Kidney glomerular epithelial cell (primary cell): Measurements from ENCODE around the gene KLHDC8B.

Experiments
- DNase-seq: peaks from one replicate; lab custom pipeline; 2025; lab: John Stamatoyannopoulos, UW

KLHDC8B gene

DNA sequence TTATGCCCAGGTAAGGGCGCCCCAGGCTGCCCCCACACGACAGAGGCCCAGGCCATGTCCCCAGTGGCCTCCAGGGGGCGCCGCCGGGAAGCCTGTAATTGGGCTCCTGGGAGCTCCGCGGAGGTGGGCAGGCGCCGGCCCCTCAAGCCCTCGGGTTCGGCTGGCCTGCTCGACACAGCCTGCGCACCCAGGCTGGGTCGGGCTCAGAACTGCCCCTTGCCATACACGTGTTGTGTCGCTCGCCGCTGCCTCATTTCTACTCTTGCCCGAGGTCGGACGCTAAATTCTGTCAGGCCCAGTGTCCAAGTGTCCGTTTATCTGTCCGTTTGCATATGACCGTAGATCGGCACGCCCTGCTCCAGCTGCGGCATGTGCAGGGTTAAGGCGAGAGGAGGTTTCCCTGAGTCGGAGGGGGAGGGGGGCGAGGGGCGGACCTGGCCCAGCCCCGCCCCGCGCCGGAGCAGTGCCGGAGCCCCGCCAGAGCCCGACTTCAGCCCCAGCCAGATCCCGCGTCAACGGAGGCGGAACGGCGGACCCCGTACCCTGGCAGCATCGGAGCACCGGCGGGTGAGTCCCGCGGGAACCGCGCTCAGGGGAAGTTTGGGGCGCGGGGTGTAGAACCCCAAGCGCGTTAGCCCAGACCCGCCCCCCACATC is at the start of gene KLHDC8B:
Gene KLHDC8B (plus strand): TSS at position 480 of the 656 bp plus-strand sequence. CDS start 1,172 bp downstream, outside the sequence.
- DNase-seq = peak; percentile 58

DNA sequence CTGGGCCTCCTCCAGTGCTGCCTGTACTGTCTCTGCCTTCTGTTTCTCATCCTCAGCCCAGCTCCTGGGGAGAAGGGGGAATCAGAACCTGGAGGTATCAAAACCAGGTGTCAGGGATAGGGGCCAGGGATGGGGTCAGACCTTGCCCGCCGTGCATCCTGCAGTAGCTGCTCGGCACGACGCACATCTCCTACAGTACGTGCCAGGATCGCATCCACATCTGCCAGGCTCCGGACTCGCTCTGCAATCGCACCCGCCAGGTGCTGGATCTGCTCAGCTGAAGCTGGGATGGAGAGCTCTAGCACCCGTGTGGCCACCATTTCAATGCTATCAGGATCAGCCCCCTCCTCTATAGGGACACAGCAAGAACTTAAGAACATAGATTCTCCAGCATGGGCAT is 49.4 kb upstream of the KLHDC8B start:
- no peak for DNase-seq

- DNase-seq = no peak
Observed at GRCh38 chr3:49122451-49122850, 48.9 kb upstream of the KLHDC8B start.

GRCh38 chr3:49122886-49123545 is 48.4 kb upstream of the KLHDC8B start:
- DNase-seq = no peak

- no peak for DNase-seq
Observed at GRCh38 chr3:49123687-49124086, 47.7 kb upstream of the KLHDC8B start.

GRCh38 chr3:49124203-49124602 is 47.2 kb upstream of the KLHDC8B start:
- DNase-seq = no peak

GRCh38 chr3:49124991-49125670 is 46.3 kb upstream of the KLHDC8B start:
- no peak for DNase-seq

- DNase-seq = no peak
Observed at GRCh38 chr3:49131040-49131439, 40.4 kb upstream of the KLHDC8B start.

- no peak for DNase-seq
Observed at GRCh38 chr3:49131576-49131975, 39.8 kb upstream of the KLHDC8B start.

GRCh38 chr3:49132073-49132436 is 39.3 kb upstream of the KLHDC8B start:
- DNase-seq = no peak

GRCh38 chr3:49132437-49133225 is 38.8 kb upstream of the KLHDC8B start, which contains the start of gene LAMB2:
Gene LAMB2 (minus strand): TSS chr3:49133050. CDS start chr3:49132867, 183 bp downstream.
- peak; percentile 58 for DNase-seq

DNA sequence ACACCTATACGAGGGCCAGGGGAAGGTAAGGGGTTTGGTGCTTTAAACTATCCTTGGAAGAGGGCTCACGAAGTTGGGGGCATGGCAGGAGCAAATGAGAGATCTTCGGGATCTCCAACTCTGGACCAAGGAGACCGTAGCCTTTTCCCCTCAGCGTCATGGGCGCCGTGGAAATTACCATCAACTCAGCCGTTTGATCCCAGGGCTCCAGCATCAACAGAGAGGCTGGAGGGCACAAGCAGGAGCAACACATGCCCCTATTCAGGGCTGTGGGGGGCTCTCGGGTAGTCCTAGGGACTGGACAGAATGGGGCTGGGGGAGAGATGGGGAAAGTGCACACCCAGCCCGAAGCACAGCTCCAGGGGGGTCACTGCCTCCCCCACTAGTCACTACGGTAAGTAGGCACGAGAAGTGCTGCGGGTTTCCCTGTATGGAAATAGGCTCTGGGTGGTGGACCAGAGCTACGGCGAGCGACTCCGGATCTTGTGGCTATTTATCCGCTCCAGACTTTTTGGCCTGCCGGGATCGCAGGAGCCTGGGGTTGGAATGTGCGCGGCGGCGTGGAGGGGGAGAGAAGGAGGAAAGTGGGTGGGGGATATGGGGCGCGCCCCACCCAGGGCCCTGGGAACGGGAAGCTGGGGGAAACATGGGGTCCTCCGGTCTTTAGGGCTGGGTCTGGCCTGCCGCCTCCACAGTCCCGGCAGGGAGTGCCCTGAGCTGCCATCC is 38.0 kb upstream of the KLHDC8B start:
- DNase-seq = peak; percentile 93

- peak; percentile 5 for DNase-seq
Observed at GRCh38 chr3:49134471-49135265, 36.7 kb upstream of the KLHDC8B start.

- no peak for DNase-seq
Observed at GRCh38 chr3:49135499-49135898, 35.9 kb upstream of the KLHDC8B start.

DNA sequence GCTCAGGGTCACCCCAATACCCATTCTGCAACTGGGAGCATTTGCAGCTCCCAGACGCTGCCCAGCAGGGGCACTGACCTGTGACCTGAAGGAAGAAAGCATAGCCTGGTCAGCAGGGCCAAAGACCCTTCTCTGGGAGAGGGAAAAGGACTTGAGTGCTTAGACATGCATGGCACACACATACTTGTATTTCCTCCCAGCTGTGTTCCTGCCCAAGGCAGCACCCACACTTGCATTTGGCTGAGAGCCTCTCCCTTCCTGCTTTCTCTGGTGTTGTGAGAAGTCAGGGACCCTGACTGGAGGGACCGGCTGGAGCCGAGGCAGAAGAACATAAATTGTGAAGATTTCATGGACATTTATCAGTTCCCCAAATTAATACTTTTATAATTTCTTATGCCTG is 31.3 kb upstream of the KLHDC8B start:
- DNase-seq = no peak

- DNase-seq = no peak
Observed at GRCh38 chr3:49148159-49148558, 23.2 kb upstream of the KLHDC8B start.

DNA sequence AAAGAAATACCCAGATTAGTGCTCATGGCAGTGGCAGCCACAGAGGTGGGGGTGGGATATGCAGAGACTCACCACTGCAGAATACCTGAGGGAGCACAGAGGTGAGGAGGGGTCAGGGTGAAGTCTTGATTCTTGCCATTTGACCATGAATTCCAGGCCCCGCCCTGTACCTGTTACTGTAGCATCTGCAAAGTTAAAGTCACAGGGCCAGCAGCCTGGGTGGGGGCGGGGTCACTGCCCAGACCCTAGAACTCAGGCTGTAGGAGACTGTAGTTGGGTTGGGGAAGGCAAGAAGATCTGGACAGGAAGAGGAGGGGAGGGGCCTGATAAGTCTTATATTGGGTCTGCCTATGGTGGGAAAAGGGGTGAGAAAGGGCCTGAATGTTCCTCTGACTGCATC is 19.8 kb upstream of the KLHDC8B start:
- DNase-seq = no peak

GRCh38 chr3:49153349-49153912 is 18.0 kb upstream of the KLHDC8B start:
- no peak for DNase-seq

DNA sequence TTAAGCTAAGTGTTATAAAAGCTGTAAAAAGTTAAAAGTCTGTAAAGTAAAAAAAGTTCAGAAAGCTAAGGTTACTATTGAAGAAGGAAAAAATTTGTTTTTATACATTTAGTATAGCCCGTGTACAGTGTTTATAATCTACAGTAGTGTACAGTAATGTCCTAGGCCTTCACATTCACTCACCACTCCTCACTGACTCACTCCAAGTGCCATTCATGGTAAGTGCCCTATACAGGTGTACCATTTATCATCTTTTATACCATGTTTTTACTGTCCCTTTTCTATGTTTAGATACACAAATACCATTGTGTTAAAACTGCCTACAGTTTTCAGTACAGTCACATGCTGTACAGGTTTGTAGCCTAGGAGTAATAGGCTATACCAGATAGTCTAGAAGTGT is 14.1 kb upstream of the KLHDC8B start:
- DNase-seq = no peak

GRCh38 chr3:49158103-49158709 is 13.2 kb upstream of the KLHDC8B start:
- peak; percentile 18 for DNase-seq
